GM11168 (cell line): ENCODE results near the gene PKNOX1.
"Not testable (repeated sequence)": the region's sequence is repeated elsewhere in the genome, so short reads cannot be mapped to it uniquely, and the experiment has no call there.

ENCODE experiments used
- in situ Hi-C: fragments of 300-500 bp; cut with MboI; formaldehyde crosslinking; loops from one replicate; pipeline ENCODE4 v1.12.0; 2022; ENCODE audit warnings: low sequenced_read_pairs; ENCODE audit not compliant: unreplicated experiment

PKNOX1 gene

DNA sequence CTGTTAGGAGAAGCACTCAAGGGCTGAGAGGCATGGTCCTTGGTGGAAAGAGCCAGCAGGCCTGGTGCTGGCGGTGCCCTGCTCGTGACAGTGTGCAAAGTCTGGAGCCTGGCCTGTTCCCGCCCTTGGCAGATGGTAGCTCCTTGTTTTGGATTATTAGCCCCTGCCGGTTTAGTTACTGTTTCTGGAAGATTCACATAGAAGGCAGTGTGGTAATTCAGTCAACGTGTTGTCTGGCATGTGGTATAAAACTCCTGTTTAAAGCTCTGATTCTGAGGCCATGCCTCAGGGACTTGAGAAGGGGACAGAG lies 6.8 kb downstream of the PKNOX1 start:
- in situ Hi-C loops, result no loop called here

DNA sequence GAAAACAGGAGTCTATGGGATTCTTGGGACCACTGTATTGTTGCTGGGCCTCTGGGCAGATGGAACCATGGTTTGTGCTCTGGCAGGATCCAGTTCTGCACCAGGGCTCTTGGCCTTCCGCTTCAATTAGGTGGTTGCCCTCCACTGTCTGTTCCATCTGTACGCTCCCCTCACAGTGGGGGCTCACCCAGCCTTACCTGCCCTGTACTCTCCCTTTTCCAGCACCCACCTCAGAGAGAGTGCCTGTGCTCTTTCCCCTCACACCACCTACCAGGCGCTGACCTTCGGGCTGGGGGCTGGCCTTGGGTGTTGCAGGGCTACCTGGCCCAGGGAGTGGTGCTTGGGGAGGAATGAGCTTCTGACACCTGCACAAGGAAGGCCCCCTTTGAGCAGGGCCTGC lies 7.5 kb downstream of the PKNOX1 start:
- in situ Hi-C loops, result no loop called here

DNA sequence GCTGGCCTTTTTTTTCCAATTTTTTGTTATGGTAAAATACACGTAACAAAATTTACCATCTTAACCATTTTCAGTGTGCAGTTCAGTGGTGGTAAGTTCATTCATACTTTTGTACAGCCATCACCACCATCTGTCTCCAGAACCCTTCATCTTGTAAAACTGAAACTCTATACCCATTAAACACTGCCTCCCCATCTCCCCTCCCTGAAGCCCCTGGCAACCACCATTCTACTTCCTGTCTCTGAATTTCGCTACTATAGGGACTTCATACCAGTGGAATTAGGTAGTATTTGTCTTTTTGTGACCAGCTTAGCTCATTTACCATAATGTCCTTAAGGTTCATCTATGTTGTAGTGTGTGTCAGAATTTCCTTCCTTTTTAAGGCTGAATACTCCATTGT lies 8.7 kb downstream of the PKNOX1 start:
- in situ Hi-C loops, result no loop called here

DNA sequence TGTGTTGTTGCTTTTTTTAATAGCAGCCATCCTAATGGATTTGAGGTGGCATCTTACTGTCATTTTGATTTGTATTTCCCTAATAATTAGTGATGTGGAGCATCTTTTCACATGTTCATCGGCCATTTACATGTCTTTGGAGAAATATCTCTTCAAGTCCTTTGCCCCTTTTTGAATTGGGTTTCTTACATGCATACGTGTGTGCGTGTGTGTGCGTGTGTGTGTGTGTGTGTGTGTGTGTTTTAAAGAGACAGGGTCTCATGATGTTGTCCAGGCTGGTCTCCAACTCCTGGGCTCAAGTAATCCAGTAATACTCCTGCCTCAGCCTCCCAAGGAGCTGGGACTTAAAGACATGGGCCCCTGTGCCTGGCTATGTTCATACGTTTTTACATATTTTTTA lies 9.5 kb downstream of the PKNOX1 start:
- in situ Hi-C loops, result no loop called here

DNA sequence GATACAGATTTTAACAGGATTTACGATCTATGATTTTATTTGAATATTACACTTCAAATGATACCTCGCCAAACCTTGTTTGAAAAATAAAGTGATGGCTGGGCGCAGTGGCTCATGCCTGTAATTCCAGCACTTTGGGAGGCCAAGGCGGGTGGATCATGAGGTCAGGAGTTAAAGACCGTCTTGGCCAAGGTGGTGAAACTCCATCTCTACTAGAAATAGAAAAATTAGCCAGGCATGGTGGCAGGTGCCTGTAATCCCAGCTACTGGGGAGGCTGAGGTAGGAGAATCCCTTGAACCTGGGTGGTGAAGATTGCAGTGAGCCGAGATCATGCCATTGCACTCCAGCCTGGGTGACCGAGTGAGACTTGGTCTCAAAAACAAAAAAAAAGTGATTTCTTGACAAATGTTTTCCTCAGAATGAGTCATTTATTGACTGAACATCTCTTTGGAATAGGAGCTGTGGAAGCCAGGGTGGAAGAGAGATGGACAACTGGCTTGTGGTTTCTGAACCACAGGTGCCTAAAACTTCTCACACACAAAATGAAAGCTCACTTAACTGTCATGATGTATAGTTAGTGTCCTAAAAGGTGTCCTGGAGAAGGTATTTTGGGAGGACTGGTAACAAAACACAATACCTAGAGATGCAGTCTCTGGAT lies 11.9 kb downstream of the PKNOX1 start:
- in situ Hi-C loops, result no loop called here

DNA sequence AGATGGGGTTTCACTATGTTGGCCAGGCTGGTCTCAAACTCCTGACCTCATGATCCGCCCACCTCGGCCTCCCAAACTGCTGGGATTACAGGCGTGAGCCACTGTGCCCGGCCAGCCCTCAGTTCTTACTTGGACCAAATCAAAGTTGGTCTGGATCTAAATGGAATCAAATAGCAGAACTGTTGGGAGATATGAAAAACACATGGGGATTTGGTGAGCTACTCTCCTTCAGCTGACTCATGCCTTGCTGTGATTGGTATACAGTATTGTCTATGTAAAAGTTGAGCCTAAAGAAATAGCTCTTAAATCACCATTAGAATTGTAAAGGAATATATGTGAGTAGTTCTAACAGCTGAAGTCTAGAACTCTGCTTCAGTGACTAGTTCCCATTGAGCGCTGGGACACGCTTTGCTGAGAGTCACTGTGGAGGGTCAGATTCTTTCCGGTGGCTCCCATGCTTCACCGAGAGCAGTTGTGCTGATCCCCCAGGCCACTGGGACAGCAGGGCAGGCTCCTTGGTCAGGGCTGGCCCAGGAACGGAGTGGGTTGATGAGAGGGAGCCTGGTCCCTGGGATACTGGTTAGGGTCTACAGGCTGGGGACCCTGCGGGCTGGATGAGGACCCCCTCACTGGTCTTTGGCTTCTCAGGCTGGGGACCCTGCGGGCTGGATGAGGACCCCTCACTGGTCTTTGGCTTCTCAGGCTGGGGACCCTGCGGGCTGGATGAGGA lies 14.0 kb downstream of the PKNOX1 start:
- in situ Hi-C loops, result no loop called here

DNA sequence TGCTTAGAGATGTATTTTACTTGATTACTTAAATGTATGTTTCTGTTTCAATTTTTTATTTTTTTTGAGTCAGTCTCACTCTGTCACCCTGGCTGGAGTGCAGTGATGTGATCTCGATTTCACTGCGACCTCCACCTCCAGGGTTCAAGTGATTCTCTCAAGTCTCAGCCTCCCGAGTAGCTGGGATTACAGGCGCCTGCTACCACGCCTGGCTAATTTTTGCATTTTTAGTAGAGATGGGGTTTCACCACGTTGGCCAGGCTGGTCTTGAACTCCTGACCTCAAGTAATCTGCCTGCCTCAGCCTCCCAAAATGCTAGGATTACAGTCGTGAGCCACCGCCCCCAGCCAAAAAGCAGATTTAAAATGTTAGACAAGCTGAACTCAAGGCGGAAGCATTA lies 15.0 kb downstream of the PKNOX1 start:
- in situ Hi-C loops, result not testable (repeated sequence)

DNA sequence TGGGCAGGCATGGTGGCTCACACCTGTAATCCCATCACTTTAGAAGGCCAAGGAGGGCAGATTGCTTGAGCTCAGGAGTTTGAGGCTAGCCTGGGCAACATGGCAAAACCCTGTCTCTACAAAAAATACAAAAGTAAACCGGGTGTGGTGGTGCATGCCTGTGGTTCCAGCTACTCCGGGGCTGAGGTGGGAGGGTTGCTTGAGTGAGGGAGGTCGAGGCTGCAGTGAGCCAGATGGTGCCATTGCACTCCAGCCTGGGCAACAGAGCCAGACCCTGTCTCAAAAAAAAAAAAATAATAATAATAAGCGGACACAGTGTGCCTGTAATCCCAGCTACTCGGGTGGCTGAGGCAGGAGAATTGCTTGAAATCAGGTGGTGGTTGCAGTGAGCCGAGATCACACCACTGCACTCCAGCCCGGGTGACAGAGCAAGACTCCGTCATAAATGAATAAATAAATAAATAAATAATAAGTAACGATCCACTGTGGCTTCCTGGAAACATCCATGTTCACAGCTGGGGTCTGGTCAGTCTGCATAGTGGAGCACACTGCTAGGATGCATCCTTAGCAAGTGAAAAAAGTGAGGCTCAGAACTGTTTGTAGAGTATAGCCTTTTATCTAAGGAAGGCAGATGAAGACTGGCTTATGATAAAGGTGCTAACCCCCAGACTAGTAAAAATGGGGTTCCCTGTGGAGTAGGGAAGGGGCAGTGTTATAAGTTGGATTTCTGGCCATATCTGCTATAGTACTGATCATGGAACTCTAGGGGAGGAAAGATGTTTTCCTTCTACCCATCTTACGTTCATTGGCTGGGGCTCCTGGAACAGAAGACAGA lies 15.7 kb downstream of the PKNOX1 start:
- in situ Hi-C loops, result no loop called here

DNA sequence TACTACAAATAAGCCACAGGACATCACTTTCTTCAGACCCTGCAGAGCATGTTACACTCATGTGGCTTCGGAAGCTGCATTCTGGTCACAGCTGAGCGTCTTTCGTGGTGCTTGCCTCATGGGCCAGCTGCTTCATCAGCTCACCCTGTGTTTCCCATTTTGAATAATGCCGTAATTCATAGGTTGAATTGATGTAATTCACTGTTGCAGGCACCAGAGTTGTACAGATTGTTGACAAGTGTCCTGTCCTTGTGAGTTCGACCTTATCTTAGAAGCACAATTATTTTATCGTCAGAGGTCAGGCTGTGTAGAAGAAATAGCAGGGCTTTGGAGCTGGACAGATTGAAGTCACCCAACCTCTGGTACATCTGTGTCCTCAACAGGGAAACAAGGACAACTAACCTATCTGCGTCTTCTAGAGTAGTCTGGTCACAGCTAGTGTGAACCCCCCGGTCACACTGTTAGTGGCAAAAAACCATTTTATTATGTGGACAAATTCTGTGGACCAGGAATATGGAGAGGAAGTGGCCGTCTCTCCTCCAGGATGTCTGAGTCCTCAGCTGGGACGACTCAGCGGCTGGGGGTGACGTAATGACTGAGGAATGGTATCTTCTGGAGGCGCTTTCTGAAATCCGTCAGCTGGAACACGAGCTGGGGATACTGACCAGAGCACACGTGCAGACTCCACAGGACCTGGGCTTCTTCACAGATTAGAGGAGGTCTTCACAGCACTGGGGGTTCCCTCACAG lies 17.8 kb downstream of the PKNOX1 start:
- in situ Hi-C loops, result no loop called here

DNA sequence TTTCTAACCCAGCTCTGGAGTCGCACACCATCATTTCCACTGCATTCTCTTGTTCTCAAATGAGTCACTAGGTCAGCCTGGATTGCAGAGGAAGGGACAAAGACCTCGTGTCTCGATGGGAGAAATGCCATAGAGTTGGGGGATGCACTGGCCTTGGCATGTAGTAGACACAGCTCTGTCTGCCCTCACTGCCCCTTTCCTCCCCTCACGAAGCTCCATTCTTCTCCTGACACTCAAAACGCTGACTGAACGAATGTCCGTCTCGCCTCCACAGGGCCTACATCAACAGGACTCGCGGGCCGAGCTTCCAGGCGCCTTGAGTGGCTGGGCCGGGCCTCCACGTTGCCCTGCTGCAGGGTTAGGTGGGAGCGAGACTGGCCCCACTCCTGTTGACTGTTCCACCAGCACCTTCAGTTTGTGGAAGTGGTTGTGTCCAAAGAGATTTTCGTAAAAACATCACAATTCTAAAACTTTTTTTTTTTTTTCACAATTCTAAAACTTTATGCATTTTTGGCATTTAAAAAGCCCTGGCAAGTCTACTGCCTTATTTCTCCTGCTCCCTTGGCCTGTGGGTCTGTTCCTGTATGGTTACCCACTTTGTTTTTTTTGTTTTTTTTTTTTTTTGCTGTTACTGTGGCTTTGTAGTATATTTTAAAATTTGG lies 18.8 kb downstream of the PKNOX1 start:
- in situ Hi-C loops, result no loop called here

DNA sequence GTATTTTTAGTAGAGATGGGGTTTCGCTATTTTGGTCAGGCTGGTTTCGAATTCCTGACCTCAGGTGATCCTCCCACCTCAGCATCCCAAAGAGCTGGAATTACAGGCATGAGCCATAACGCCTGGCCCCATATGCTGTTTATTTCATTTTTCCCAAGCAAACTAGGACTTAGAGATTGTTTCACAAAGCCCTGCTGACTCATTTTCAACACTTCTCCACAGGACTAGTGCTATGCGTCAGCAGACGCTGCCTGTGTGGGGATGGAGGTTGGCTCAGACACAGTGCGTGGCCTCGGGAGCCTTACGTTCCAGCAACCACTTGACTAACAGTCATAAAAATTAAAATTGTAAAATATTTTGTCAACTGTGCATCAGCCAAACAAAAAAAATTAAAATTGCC lies 22.7 kb downstream of the PKNOX1 start:
- in situ Hi-C loops, result no loop called here

DNA sequence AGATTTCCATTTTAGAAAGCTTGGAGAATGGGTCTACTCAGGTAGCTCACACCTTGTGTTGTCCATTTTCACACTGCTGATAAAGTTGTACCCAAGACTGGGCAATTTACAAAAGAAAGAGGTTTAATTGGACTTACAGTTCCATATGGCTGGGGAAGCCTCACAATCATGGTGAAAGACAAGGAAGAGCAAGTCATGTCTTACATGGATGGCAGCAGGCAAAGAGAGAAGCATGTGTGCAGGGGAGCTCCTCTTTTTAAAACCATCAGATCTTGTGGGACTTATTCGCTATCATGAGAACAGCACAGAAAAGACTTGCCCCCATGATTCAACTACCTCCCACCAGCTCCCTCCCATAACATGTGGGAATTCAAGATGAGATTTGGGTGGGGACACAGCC lies 23.6 kb downstream of the PKNOX1 start:
- in situ Hi-C loops, result not testable (repeated sequence)

DNA sequence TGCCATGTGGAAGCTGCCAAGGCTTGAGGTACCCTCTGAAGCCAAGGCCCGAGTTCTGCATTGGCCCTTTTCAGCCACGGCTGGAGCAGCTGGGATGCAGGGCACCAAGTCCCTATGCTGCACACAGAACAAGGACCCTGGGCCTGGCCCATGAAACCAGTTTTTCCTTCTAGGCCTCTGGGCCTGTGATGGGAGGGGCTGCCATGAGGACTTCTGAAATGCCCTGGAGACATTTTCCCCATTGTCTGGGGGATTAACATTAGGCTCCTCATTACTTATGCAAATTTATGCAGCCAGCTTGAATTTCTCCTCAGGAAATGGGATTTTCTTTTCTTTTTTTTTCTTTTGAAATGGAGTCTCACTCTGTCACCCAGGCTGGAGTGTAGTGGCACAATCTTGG lies 24.8 kb downstream of the PKNOX1 start:
- in situ Hi-C loops, result not testable (repeated sequence)

DNA sequence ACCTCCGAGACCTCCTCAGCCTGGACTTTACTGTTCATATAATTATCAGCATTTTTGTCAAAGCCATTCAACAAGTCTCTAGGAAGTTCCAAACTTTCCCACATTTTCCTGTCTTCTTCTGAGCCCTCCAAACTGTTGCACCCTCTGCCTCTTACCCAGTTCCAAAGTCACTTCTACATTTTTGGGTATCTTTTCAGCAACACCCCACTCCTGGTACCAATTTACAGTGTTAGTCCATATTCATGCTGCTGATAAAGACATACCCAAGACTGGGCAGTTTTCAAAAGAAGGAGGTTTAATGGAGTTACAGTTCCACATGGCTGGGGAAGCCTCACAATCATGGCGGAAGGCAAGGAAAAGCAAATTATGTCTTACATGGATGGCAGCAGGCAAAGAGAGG lies 25.7 kb downstream of the PKNOX1 start:
- in situ Hi-C loops, result not testable (repeated sequence)

DNA sequence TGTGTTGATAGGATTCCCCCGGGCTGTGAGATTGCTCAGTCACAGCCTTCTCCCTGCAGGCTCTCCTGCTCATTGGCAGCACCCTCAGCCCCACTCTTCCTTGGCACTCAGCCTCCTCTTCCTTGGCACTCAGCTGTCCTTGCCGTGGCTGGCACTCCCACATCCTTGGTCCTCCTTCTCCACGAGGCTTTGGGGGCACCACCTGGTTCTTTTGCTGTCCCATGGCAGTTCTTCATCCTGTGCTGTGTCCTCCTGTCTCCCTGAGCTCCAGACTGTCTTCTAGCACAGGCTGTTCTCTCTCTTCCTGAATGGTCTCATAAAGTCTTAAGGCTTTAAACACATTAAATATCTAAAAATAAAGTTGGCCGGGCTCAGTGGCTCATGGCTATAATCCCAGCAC lies 27.0 kb downstream of the PKNOX1 start:
- in situ Hi-C loops, result no loop called here

DNA sequence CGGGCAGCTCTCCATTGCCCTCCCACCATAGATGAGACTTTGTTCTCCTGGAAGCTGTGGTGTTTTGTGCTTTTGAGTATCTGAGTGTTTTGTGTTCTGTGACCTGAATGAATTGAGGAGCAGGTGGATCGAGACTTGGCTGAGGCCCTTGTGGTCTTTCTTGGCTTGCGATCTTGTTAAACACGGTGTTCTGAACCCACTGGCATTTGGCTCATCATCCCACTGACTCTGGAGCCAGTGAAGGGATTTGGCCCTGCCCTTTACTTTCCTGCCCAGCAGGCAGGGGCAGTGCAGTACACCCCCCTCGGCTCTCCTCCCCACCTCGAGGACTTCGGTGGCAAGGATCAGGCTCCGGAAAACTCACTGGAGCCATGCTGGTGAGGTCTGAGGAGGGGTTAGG lies 30.6 kb downstream of the PKNOX1 start:
- in situ Hi-C loops, result no loop called here

DNA sequence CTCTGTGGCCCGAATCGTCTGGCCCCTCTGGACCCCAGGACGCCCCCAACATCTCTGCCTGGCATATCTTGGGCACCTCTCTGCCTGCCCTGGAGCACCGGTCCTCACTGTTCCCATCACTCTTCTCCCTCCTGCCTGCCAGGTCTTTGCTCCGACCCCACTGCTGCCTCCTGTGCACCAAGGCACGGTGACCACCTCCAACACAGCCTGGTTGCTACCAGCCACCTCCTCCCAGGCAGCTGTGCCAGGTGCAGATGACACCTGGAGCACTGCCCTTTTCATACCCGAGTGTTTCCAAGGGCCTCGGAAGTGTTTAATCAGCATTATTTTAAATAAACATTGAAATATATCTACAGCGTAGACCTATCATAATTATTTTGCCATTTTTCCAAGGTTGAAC lies 31.3 kb downstream of the PKNOX1 start:
- in situ Hi-C loops, result no loop called here

DNA sequence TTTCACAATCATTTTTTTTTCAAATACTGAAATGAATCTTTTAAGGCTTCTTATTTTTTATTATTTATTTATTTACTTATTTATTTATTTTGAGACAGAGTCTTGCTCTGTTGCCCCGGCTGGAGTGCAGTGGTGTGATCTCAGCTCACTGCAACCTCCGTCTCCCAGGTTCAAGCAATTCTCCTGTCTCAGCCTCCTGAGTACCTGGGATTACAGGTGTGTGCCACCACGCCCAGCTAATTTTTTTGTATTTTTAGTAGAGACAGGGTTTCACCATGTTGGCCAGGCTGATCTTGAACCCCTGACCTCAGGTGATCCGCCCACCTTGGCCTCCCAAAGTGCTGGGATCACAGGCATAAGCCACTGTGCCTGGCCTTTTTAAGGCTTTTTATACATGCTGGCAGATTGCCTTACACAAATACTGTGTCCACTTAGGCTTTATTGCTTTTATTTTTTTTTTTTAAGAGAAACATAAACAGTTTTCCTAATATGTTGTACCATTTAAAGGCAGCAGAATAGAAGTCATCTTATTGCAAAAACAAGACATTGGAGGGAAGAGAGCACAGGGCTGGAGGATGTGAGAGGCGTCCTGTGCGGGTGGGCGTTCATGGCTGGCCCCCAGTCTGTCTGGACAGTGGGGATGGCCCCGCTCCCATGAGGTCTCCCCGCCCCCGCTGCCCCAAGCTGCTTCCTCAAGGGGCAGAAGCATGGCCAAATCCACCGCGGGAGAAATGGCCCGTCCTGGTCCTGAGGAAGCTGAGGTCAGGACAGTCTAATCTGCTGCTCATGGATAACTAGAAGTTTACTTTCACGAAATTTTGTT lies 31.9 kb downstream of the PKNOX1 start:
- in situ Hi-C loops, result not testable (repeated sequence)

DNA sequence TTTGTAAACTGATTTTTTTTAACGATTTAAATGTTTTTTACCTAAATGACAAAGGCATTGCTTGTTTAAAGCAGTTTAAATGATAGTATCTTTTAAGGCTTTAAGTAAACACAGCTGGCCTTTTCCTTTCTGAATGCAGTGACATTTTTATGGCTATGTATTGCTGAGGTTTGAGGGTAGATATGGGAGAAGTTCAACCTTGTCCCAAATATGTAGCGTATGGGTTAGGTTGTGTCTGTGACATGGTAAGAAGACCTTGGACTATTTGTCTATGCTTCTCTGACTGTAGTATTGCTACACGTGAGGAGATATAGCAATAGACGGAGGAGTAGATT lies 32.5 kb downstream of the PKNOX1 start:
- in situ Hi-C loops, result no loop called here

DNA sequence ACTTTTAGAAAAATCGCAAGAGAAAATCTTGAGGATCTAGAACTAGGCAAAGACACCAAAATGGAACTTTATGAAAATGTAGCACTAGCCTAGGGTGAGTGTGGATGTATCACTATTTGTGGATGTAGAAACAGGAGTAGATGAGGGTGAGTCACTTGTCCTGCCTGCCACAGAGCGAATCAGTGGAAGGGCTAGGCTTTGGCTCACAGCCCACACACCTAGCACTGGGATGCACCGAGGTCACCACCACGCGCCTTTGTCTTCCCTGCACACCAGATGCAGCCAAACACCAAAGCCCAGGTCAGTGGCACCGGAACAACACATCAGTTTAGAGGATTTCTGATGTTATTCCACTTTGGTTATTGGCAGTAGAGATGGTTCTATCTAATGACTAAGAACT lies 38.2 kb downstream of the PKNOX1 start:
- in situ Hi-C loops, result no loop called here
